NCI-H2196 treated with DMSO at 0.1 percent for 48 hours (cell line): ENCODE results near the gene HP1BP3.
A peak's percentile ranks its signal among the peaks of the same experiment; 100 is the strongest.

ENCODE experiments used
- DNase-seq: peaks from one replicate; lab custom pipeline; 2025; ENCODE audit not compliant: unreplicated experiment; lab: John Stamatoyannopoulos, UW

The HP1BP3 gene

GRCh38 chr1:20696397-20697333 lies 90.4 kb downstream of the HP1BP3 start:
- peak; percentile 86 for DNase-seq

GRCh38 chr1:20695515-20695914 lies 91.6 kb downstream of the HP1BP3 start:
- DNase-seq: no peak

- no peak for DNase-seq
These were observed 93.5 kb downstream of the HP1BP3 start for GRCh38 chr1:20693623-20694022.
